Measurements from ENCODE around the gene EDN1. TPM values are rescaled to one million over a fixed set of nuclear protein-coding genes. Genes with fewer than 3 reads are reported as not detected.
A peak's percentile ranks its signal among the peaks of the same experiment; 100 is the strongest.

Gene EDN1
- 151 and 376 TPM in 2 replicates for total RNA-seq

- peak; percentile 92 for DNase-seq (ENCODE audit: extremely low read depth, low read depth, low spot score)
These were observed at the start of gene EDN1 for GRCh38 chr6:12289933-12290820. TSS of gene EDN1 (plus strand) at chr6:12290361. CDS start at chr6:12290630, 269 bp downstream.

GRCh38 chr6:12241493-12242175 is 48.5 kb upstream of the EDN1 start:
- no peak for DNase-seq (ENCODE audit: extremely low read depth, low read depth, low spot score)

GRCh38 chr6:12243169-12243568 is 47.0 kb upstream of the EDN1 start:
- no peak for DNase-seq (ENCODE audit: extremely low read depth, low read depth, low spot score)

GRCh38 chr6:12245360-12245759 is 44.8 kb upstream of the EDN1 start:
- no peak for DNase-seq (ENCODE audit: extremely low read depth, low read depth, low spot score)

DNA sequence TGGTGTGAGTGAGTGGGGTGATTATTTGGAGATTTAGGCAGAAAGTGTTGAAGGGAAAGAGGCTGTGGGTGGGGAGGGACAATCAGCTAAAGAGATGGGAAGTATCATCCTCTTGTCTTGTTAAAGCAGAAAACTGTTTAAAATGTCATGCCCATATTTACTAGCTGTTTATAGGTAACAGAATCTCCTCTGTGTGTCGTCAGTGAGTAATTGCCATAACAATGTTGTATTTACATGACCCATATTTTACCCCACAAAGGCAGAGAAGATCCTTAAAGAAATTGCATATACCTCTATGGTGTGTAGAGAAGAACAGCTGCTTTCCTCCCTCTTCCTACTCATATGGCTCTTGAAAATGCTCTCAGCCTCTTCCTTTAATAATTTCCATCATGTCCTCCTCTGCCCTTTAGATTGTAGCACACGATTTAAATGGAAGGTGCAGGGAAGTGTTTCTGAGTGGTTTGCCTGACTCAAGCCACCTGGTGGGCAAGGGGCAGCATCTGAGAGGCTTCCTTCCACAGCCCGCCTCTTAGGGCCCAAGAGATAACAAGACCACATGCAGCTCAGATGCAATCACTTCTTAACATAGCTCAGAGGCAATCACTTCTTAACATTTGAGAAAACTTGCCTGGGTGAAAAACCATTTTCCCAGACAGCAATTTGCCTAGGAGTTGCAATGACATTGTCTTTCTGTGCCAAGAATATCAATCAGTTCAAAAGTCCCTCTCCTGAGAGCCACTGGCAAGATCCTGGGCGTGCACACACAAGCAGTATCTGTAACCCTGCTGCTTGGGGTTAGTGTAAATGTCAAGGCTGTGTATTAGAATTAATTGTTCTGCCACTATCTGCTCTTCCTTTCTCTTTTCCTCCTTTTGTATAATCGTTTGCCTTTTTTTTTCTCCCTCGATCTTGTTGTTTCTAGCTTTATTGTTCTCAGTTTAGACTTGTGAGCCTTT is 44.1 kb upstream of the EDN1 start:
- DNase-seq (ENCODE audit: extremely low read depth, low read depth, low spot score) = no peak

DNA sequence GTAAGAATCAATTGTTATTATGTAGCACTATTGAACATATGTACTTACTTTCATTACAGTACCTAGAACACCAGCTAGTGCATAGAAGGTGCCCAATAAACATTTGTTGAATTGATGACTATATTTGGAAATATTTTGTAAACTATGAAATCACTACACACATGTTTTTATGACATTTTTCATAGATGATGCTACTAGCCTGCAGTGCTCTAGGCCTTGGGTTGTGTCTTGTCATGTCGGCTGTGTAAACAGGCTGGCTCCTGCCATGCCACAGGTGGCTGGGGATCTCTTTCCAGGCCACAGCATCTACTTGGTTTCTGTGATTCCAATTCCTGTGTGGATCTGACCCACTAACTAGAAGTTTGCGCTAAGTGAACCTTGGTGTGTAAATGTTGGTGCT is 43.3 kb upstream of the EDN1 start:
- no peak for DNase-seq (ENCODE audit: extremely low read depth, low read depth, low spot score)

DNA sequence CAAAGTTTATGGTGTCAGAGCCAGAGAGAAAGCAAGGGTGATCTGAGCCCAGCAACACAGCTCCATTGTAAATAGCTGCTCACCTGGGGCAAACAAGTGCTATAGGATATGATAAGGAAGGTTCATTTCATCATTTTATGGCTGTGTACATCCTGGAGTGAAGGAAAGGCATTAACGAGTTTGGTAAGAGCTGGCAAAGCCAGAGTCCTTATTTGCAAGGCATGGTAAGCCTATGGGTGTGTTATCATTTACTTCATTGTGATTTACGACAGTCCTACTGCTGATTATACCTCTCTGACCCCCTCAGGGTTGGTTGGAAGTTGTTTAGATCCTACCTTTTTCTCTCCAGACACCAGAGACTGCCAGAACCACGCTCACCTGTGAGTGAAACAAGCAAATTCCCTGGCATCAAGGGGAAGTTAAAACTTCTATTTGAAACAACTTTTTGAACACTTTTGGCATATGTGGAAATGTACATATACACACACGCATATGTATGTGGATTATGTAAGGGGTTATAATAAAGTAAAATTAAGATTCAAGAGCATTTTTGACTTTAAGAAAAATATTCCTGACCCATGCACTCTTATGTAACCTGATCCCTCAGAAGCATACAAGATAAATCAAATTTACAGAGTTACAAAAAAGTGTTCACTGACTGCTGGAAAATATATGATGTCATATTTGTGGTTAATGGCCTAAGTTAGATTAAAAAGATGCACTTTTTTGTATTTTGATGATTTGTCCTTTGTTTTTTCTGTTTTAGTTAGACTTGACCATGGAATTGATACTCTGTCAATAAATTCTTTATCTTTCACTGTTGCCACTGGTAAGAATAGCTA is 40.4 kb upstream of the EDN1 start:
- DNase-seq (ENCODE audit: extremely low read depth, low read depth, low spot score) = no peak

DNA sequence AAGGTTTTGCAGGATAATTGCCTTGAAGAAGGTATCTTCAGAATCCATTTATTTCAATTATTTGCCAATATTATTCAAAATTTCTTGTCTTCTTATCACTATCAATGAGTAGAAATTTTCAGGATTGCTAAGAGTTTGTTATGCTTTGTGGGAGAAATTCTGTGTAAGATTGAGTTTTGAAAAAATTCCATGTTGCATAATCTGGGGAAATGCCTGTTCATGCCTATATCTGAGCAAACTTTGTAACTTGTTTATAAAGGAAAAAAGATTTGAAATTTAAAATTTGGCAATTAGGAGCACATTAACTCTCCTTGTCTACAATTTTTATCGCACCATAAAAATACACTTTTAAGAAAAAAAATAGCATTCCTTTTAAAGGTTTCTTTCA is 39.8 kb upstream of the EDN1 start:
- DNase-seq (ENCODE audit: extremely low read depth, low read depth, low spot score) = no peak

DNA sequence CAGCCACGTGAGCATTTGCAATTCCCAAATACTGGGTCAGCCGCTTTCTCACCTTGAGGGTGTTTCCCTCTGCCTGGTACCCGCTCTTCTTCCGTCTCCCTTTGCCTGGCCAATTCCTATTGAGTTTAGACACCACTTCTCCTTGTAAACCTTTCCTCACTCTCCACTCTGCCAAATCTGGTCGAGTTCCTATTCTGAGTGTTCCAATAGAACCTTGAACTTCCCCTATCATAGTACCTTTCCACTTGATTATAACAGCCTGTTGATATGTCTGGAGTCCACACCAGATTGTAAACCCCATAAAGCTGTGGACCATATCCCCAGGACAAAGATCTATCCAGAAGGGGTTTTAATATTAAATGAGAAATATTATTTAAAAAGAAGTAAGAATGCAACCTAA is 36.0 kb upstream of the EDN1 start:
- DNase-seq (ENCODE audit: extremely low read depth, low read depth, low spot score) = no peak

DNA sequence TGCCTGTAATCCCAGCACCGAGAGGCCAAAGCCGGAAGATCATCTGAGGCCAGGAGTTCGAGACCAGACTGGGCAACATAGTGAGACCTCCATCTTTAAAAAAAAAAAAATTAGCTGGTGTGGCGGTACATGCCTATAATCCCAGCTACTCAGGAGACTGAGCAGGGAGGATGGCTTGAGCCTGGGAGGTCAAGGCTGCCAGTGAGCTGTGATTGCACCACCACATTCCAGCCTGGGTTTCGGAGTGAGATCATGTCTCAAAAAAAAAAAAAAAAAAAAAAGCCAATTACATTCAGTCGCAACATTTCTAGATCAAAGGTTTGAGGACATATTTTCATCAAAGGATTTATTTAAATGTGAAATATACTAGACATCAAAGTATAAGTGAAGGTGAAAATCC is 32.0 kb upstream of the EDN1 start:
- DNase-seq (ENCODE audit: extremely low read depth, low read depth, low spot score) = no peak

GRCh38 chr6:12258591-12259075 is 31.5 kb upstream of the EDN1 start:
- DNase-seq (ENCODE audit: extremely low read depth, low read depth, low spot score) = no peak

- DNase-seq (ENCODE audit: extremely low read depth, low read depth, low spot score) = no peak
These were observed 29.6 kb upstream of the EDN1 start for GRCh38 chr6:12260458-12261093.

GRCh38 chr6:12261502-12261901 is 28.7 kb upstream of the EDN1 start:
- no peak for DNase-seq (ENCODE audit: extremely low read depth, low read depth, low spot score)

- DNase-seq (ENCODE audit: extremely low read depth, low read depth, low spot score) = no peak
These were observed 27.7 kb upstream of the EDN1 start for GRCh38 chr6:12262236-12263061.

DNA sequence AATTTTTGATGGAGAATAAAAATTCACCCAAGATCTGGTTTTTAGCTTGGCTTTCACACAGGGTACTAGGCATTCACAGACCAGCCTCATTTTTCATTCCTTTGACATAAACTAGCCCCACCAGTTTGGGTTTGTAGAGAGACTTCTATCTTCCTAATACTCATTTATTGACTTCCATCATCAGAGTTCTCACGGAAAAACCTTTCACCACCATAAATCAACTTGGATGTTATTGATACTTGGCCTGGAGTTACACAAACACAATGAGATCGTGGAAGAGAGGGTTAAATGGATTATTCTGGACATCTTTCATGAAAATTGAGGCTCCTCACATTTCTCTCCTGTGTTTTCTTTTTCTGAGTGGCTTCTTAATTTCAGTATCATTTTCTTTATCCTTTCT is 26.8 kb upstream of the EDN1 start:
- DNase-seq (ENCODE audit: extremely low read depth, low read depth, low spot score) = no peak

GRCh38 chr6:12264671-12265070 is 25.5 kb upstream of the EDN1 start:
- no peak for DNase-seq (ENCODE audit: extremely low read depth, low read depth, low spot score)

DNA sequence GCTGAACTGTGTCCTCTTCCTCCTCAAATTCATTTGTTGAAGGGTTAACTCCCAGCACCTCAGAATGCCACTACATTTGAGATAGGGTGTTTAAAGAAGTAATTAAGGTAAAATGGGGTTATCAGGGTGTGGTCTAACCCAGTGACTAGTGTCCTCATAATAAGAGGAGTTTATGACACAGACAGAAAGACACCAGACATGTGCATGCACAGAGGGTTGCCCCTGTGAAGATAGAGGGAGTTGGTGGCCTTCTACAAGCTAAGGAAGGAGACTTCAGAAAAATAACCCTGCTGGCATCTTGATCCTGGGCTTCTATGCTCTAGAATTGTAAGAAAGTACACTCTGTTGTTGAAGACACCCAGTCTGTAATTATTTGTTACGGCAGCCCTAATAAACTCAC is 24.9 kb upstream of the EDN1 start:
- no peak for DNase-seq (ENCODE audit: extremely low read depth, low read depth, low spot score)

DNA sequence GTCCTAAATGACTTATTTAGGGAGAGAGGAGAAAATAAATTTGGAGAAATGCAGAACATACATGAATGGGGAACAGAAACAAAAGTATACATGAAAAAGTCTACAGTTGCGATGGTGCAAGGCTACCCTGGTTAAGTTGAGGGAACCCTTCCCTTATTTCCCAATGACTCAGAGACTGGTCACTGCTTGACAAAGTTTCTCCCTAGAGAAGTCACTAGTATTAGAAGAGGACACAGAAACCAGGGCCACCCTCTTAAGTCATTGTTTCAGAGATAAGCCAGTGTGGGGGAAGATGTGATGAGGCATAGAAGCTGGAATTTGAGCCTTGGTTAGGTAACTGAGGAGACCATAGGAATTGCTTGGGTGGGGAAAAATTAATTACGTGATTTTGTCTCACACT is 24.4 kb upstream of the EDN1 start:
- DNase-seq (ENCODE audit: extremely low read depth, low read depth, low spot score) = no peak

GRCh38 chr6:12266571-12266970 is 23.6 kb upstream of the EDN1 start:
- no peak for DNase-seq (ENCODE audit: extremely low read depth, low read depth, low spot score)

Measured in glomerular endothelial cell (primary cell).